GM20000 (cell line): ENCODE results near the gene LRRFIP2.

ENCODE experiments used
- DNase-seq: peaks from one replicate; pipeline ENCODE4 v3.0.0; 2012; ENCODE audit warnings: low spot score
- TF ChIP-seq, protein P1 (sequence below): IDR thresholded peaks from 2 replicates; pipeline ENCODE4 v1.5.1; 2012; ENCODE audit warnings: mild to moderate bottlenecking, control low read depth; ENCODE audit errors: extremely low read depth, missing control alignments

Gene LRRFIP2

DNA sequence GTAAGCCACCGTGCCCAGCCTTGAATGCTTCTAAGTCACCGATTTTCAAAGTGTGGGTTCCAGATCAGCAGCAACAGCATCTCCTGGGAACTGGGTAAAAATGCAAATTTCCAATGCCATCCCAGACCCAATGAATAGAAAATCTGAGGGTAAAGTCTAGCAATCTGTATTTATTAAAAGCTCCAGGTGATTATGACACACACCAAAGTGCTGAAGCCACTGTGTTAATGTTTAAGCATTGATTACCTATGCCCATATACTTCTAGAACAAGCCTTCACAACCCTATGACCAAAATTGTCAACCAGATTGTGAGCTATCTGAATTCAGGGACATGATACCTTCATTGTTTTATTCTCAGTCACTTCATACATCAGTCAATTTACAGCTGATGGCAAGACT, 86.5 kb downstream of the LRRFIP2 start:
- DNase-seq, result no peak
- TF ChIP-seq, protein P1, sequence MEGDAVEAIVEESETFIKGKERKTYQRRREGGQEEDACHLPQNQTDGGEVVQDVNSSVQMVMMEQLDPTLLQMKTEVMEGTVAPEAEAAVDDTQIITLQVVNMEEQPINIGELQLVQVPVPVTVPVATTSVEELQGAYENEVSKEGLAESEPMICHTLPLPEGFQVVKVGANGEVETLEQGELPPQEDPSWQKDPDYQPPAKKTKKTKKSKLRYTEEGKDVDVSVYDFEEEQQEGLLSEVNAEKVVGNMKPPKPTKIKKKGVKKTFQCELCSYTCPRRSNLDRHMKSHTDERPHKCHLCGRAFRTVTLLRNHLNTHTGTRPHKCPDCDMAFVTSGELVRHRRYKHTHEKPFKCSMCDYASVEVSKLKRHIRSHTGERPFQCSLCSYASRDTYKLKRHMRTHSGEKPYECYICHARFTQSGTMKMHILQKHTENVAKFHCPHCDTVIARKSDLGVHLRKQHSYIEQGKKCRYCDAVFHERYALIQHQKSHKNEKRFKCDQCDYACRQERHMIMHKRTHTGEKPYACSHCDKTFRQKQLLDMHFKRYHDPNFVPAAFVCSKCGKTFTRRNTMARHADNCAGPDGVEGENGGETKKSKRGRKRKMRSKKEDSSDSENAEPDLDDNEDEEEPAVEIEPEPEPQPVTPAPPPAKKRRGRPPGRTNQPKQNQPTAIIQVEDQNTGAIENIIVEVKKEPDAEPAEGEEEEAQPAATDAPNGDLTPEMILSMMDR, result no peak

DNA sequence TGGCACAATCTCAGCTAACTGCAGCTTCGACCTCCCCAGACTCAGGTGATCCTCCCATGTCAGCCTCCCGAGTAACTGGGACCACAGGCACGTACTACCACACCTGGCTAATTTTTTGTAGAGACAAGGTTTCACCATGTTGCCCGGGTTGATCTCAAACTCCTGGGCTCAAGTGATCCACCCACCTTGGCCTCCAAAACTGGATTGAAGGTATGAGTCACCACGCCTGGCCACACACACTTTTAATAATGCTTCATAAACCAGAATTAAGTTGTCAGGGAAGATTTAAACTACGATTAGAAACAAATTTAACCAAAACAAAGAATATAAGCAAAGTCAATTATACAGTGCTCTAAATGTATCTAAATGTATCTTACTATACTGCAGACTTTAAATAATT, 87.5 kb downstream of the LRRFIP2 start:
- TF ChIP-seq, protein P1, result no peak
- DNase-seq, result no peak

DNA sequence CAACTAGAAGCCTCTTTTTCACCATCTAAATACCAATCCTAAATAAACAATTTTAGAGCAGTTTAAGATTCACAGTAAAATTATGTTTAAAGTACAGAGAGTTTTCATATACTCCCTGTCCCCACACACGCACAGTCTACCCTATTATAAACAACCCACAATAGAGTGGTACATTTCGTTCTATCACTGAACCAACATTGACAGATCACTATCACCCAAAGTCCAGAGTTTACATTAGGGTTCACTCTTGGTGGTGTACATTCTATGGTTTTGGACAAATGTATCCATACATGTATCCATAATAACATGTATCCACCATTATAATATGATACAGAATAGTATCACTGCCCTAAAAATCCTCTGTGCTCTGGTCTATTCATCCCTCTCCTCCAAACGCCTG, 92.1 kb downstream of the LRRFIP2 start:
- no peak for DNase-seq
- TF ChIP-seq, protein P1, result no peak

DNA sequence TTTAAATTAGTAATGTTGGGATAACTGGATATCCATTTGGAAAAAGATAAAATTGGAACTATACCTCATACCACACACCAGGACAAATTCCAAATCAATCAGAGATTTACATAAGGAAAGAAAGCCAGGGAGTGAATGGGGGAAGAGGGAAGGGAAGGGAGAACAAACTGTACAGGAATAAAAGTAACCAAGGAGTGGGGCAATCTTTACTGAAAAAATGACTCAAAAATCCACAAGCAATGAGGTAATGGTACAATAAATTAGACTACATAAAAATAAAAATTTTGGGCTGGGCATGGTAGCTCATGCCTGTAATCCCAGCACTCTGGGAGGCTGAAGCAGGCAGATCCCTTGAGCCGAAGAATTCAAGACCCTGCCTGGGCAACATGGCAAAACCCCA, 98.4 kb downstream of the LRRFIP2 start:
- DNase-seq, result no peak
- TF ChIP-seq, protein P1, result no peak

DNA sequence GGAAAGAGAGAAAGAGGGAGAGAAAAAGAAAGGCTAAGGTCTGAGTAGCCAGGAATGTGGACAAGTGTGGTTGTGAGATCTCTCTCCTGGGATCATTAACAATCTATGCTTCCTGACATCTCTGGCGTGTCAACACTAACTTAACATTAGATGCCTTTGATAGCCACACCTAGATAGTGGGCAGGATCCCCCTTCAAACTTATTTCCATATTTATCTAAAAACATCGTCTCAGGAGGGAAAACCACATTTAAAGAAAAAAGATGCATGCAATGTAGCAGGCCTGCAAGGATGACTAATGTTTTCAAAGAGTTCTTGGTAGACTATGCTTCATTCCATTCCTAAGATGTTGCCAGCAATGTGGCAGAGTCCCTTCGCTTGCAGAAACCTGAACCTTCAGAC, 100.2 kb downstream of the LRRFIP2 start:
- no peak for DNase-seq
- TF ChIP-seq, protein P1, result no peak

DNA sequence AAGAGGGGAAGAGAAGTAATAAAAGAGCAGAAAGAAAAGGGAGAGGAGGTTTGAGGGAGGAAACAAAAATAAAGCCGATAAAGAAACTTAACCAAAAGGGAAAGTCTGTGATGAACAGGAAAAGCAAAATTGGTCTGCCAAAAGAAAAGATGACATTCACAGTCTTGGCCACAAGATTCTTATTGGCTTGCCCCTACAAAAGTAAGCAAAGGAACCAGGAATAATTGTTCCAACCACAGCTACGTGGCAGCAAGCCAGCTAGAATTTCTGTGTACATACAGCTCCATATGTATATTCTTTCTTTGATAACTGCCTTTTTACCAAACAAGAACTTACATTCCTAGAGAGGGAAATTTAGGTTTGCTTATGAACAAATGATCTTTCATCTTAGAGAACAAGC, 101.5 kb downstream of the LRRFIP2 start:
- no peak for DNase-seq
- TF ChIP-seq, protein P1, result no peak

DNA sequence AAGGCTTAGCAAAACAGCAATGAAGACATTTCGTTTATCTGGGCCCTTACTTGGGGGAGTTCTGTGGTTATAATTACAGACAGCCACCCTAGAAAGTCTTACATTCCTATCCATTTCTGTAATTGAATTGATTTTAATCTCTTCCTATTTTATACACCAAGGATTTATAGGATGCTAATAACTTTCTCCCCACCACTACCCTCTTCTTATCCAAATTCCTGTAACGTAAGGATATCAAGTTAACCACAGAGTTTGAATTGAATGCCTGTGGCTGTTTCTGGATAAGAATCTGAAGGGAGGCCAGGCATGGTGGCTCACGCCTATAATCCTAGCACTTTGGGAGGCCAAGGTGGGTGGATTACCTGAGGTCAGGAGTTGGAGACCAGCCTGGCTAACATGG, 102.5 kb downstream of the LRRFIP2 start:
- TF ChIP-seq, protein P1, result no peak
- DNase-seq, result no peak
